OCI-LY3 (cell line): ENCODE data around the gene ZC3H6.

ENCODE experiments used
- H2AFZ ChIP-seq: fragments of 200-600, 300-600 bp; shearing (Covaris generic); 2 replicates; pipeline ENCODE4 v1.6.0; 2014; ENCODE audit warnings: antibody characterized with exemption, low read depth, low read length
- H3K27ac ChIP-seq: fragments of 200-600, 300-600 bp; sonication (generic); 2 replicates; pipeline ENCODE4 v1.5.1; 2014; ENCODE audit warnings: mild to moderate bottlenecking, low read length, moderate library complexity, mixed read lengths
- H3K27me3 ChIP-seq: fragments of 200-600, 300-600 bp; sonication (generic); 2 replicates; pipeline ENCODE4 v1.6.1; 2014; ENCODE audit warnings: low read depth, low read length, mixed read lengths
- H3K36me3 ChIP-seq: fragments of 200-600, 300-600 bp; sonication (generic); replicated peaks from 2 replicates; pipeline ENCODE3; 2014; ENCODE audit warnings: low read depth, low read length, mixed read lengths
- H3K4me1 ChIP-seq: fragments of 300-600, 200-600 bp; sonication (generic); 2 replicates; pipeline ENCODE4 v1.6.1; 2014; ENCODE audit warnings: low read length, mixed read lengths
- H3K4me2 ChIP-seq: fragments of 200-600, 300-600 bp; sonication (generic); 2 replicates; pipeline ENCODE4 v1.6.1; 2014; ENCODE audit warnings: low read length, mixed read lengths
- H3K4me3 ChIP-seq: fragments of 300-600, 200-600 bp; sonication (generic); 2 replicates; pipeline ENCODE4 v1.5.1; 2014; ENCODE audit warnings: antibody characterized with exemption, mild to moderate bottlenecking, low read length, moderate library complexity
- H3K79me2 ChIP-seq: fragments of 300-600, 200-600 bp; shearing (Covaris generic); 2 replicates; pipeline ENCODE4 v1.6.1; 2014; ENCODE audit warnings: mild to moderate bottlenecking, low read length, mixed read lengths
- H3K9ac ChIP-seq: fragments of 300-600, 200-600 bp; shearing (Covaris generic); 2 replicates; pipeline ENCODE4 v1.6.0; 2014; ENCODE audit warnings: mild to moderate bottlenecking, low read length, moderate library complexity
- H3K9me3 ChIP-seq: fragments of 200-600, 300-600 bp; shearing (Covaris generic); 2 replicates; pipeline ENCODE4 v1.6.1; 2014; ENCODE audit warnings: low read length, mixed read lengths; ENCODE audit not compliant: insufficient read depth
- H4K20me1 ChIP-seq: fragments of 200-600, 300-600 bp; sonication (generic); 2 replicates; pipeline ENCODE4 v1.6.1; 2016; ENCODE audit warnings: low read length, mixed read lengths; ENCODE audit not compliant: insufficient read depth
- CTCF ChIP-seq: fragments of 200-600, 300-600 bp; sonication (generic); IDR thresholded peaks from 2 replicates; pipeline ENCODE4 v1.5.1; 2014; ENCODE audit warnings: antibody characterized with exemption, low read length, low read depth
- EZH2phosphoT487 ChIP-seq: fragments of 200-600 bp; shearing (Covaris generic); IDR thresholded peaks from 2 replicates; pipeline ENCODE4 v1.6.1; 2018; ENCODE audit warnings: antibody characterized with exemption, mixed run types, low read depth

The ZC3H6 gene

GRCh38 chr2:112322919-112323318 lies 47.5 kb downstream of the ZC3H6 start:
- H3K4me1 ChIP-seq, result no peaks in the 10 kb centered on the region
- H2AFZ ChIP-seq, result no peak overlapping the region
- H3K36me3 ChIP-seq, result no peaks in the 10 kb centered on the region
- H3K4me3 ChIP-seq, result no peak overlapping the region
- no peak overlapping the region for H3K9ac ChIP-seq
- H3K4me2 ChIP-seq, result no peak overlapping the region
- H4K20me1 ChIP-seq, result no peaks in the 10 kb centered on the region
- no peaks in the 10 kb centered on the region for H3K79me2 ChIP-seq
- H3K27ac ChIP-seq, result no peak overlapping the region
- no peaks in the 10 kb centered on the region for H3K9me3 ChIP-seq
- TF ChIP-seq EZH2phosphoT487, result no peak
- no peaks in the 10 kb centered on the region for H3K27me3 ChIP-seq

GRCh38 chr2:112332123-112332696 lies 56.8 kb downstream of the ZC3H6 start:
- Histone ChIP-seq H3K9ac (no peak overlapping the region), H3K36me3 (no peaks in the 10 kb centered on the region), H3K27me3 (no peaks in the 10 kb centered on the region), H3K4me3 (no peak overlapping the region), H3K79me2 (no peaks in the 10 kb centered on the region), H3K4me2 (no peak overlapping the region), H3K9me3 (no peaks in the 10 kb centered on the region), H4K20me1 (no peaks in the 10 kb centered on the region), H3K4me1 (no peaks in the 10 kb centered on the region), H2AFZ (no peak overlapping the region), H3K27ac (no peak overlapping the region)
- TF ChIP-seq CTCF (no peak), EZH2phosphoT487 (no peak)

- no peaks in the 10 kb centered on the region for H3K79me2 ChIP-seq
- TF ChIP-seq EZH2phosphoT487 (no peak), CTCF (no peak)
- no peak overlapping the region for H3K9ac ChIP-seq
These were observed 60.2 kb downstream of the ZC3H6 start for GRCh38 chr2:112335600-112335999.

GRCh38 chr2:112339986-112340385 lies 64.6 kb downstream of the ZC3H6 start:
- Histone ChIP-seq H3K27me3 (no peaks in the 10 kb centered on the region), H3K9ac (no peak overlapping the region), H2AFZ (no peak overlapping the region), H3K4me2 (no peak overlapping the region), H3K9me3 (no peaks in the 10 kb centered on the region), H3K27ac (no peak overlapping the region), H3K79me2 (no peaks in the 10 kb centered on the region), H3K4me3 (no peak overlapping the region), H4K20me1 (no peaks in the 10 kb centered on the region), H3K36me3 (no peaks in the 10 kb centered on the region), H3K4me1 (no peaks in the 10 kb centered on the region)
- no peak for TF ChIP-seq CTCF
- no peak for TF ChIP-seq EZH2phosphoT487

More at GRCh38 chr2:112335600-112335999, 60.2 kb downstream of the ZC3H6 start:
- Histone ChIP-seq H3K36me3 (no peaks in the 10 kb centered on the region), H3K4me3 (no peak overlapping the region), H3K9me3 (no peaks in the 10 kb centered on the region), H4K20me1 (no peaks in the 10 kb centered on the region), H3K27ac (no peak overlapping the region), H2AFZ (no peak overlapping the region), H3K27me3 (no peaks in the 10 kb centered on the region), H3K4me2 (no peak overlapping the region), H3K4me1 (no peaks in the 10 kb centered on the region)
